Cardiac muscle cell (in vitro differentiated cells and primary cell): ENCODE results near the gene CKMT1B. TPM values are rescaled to one million over a fixed set of nuclear protein-coding genes. Genes with fewer than 3 reads are reported as not detected.
"Not testable (repeated sequence)": the region's sequence is repeated elsewhere in the genome, so short reads cannot be mapped to it uniquely, and the experiment has no call there.

Experiments
- DNase-seq, 2 donors: peaks; one replicate each; pipeline versions ENCODE4 v3.0.0 to v3.0.0-alpha.2; 2010 to 2017; ENCODE audit warnings: low read depth in 1 of 2, low spot score in 1 of 2
- H3K27ac ChIP-seq: fragments of 200-600 bp; sonication (generic); 2 replicates; pipeline ENCODE4 v1.5.1; 2016
- H3K27me3 ChIP-seq: fragments of 200-600 bp; sonication (generic); 2 replicates; pipeline ENCODE4 v1.6.0; 2016; ENCODE audit warnings: control low read depth
- H3K36me3 ChIP-seq: fragments of 200-600 bp; sonication (generic); 2 replicates; pipeline ENCODE4 v1.5.1; 2016; ENCODE audit warnings: control low read depth
- H3K4me1 ChIP-seq: fragments of 200-600 bp; sonication (generic); 2 replicates; pipeline ENCODE4 v1.8.1; 2017; ENCODE audit warnings: low read depth, mild to moderate bottlenecking, mixed run types
- H3K4me3 ChIP-seq: fragments of 200-600 bp; sonication (generic); 2 replicates; pipeline ENCODE4 v1.5.1; 2016; ENCODE audit warnings: mild to moderate bottlenecking
- H3K9me3 ChIP-seq: fragments of 200-600 bp; sonication (generic); 2 replicates; pipeline ENCODE4 v1.5.1; 2017; ENCODE audit warnings: low read depth, mild to moderate bottlenecking, control low read depth
- CTCF ChIP-seq: IDR thresholded peaks from 2 replicates; pipeline ENCODE4 v1.5.1; 2012; ENCODE audit warnings: low read depth, mild to moderate bottlenecking, low read length
- polyA plus RNA-seq: library from polyadenylated mRNA; unstranded; fragments of >200 nt; fragmentation: Nextera tagmentation; extraction: Ambion mirVana; gene quantifications from 2 replicates; pipeline ENCODE4 v1.2.1, GENCODE V29; 2016
- total RNA-seq: library from RNA; depleted of rRNA; stranded (reverse); fragments of >200 nt; gene quantifications from 2 replicates; pipeline ENCODE4 v1.2.3, GENCODE V29; 2016

CKMT1B gene
- total and polyA plus RNA-seq, 2 experiments from 2014 or later = 1.5 to 6.5 TPM

- not testable (repeated sequence) for H3K27ac ChIP-seq, H3K4me1 ChIP-seq, DNase-seq, H3K4me3 ChIP-seq, H3K36me3 ChIP-seq, H3K9me3 ChIP-seq, H3K27me3 ChIP-seq
Measured at GRCh38 chr15:43622068-43622799, 28.4 kb downstream of the CKMT1B start.

- H3K36me3 ChIP-seq = no peaks in the 10 kb centered on the region
- H3K27ac ChIP-seq = no peak overlapping the region
- H3K4me3 ChIP-seq = no peak overlapping the region
- no peaks in the 10 kb centered on the region for H3K4me1 ChIP-seq
- H3K9me3 ChIP-seq = no peaks in the 10 kb centered on the region
- DNase-seq = no peak
- no peaks in the 10 kb centered on the region for H3K27me3 ChIP-seq
- no peak for TF ChIP-seq CTCF
Measured at GRCh38 chr15:43625106-43625505, 31.3 kb downstream of the CKMT1B start.

DNA sequence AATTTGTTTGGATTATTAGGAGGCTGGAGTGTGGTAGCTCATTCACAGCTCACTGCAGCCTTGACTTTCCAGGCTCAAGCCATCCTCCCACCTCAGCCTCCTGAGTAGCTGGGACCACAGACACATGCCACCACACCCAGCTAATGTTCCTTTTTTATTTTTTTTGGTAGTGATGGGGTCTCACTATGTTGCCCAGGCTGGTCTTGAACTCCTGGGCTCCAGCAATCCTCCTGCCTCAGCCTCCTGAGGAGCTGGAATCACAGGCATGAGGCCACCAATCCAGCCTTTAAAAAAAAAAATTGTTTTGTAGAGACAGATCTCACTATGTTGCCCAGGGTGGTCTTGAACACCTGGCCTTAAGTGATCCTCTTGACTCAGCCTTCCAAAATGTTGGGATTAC is 33.1 kb downstream of the CKMT1B start:
- H3K4me3 ChIP-seq, H3K27me3 ChIP-seq, H3K4me1 ChIP-seq, H3K9me3 ChIP-seq, DNase-seq, H3K27ac ChIP-seq, H3K36me3 ChIP-seq: not testable (repeated sequence)

- DNase-seq, H3K27me3 ChIP-seq, H3K36me3 ChIP-seq, H3K27ac ChIP-seq, H3K4me1 ChIP-seq, H3K9me3 ChIP-seq, H3K4me3 ChIP-seq: not testable (repeated sequence)
Measured at GRCh38 chr15:43638464-43639204, 44.8 kb downstream of the CKMT1B start.

Other genes starting within 250 kb of the CKMT1B start
- 27.1 and 29.8 TPM in 2 replicates for gene ZSCAN29, start 223.0 kb upstream of the CKMT1B start, total RNA-seq
- gene ZSCAN29, start 223.0 kb upstream of the CKMT1B start, polyA plus RNA-seq = 10.9 and 13.7 TPM in 2 replicates
- 7.1 and 10.7 TPM in 2 replicates for gene TUBGCP4, start 222.9 kb upstream of the CKMT1B start, total RNA-seq
- 16.3 and 19.1 TPM in 2 replicates for gene TUBGCP4, start 222.9 kb upstream of the CKMT1B start, polyA plus RNA-seq
- 72.1 and 84.1 TPM in 2 replicates for gene TP53BP1, start 100.9 kb upstream of the CKMT1B start, total RNA-seq
- 41.0 and 41.1 TPM in 2 replicates for gene TP53BP1, start 100.9 kb upstream of the CKMT1B start, polyA plus RNA-seq
- gene MAP1A, start 76.4 kb upstream of the CKMT1B start, total RNA-seq = 30.6 TPM in 2 replicates
- gene MAP1A, start 76.4 kb upstream of the CKMT1B start, polyA plus RNA-seq = 13.8 and 19.3 TPM in 2 replicates
- 16.0 and 20.0 TPM in 2 replicates for gene PPIP5K1, start 3.8 kb upstream of the CKMT1B start, total RNA-seq
- 16.5 and 17.6 TPM in 2 replicates for gene PPIP5K1, start 3.8 kb upstream of the CKMT1B start, polyA plus RNA-seq
- 2.5 and 4.6 TPM in 2 replicates for gene STRC, start 24.8 kb downstream of the CKMT1B start, total RNA-seq
- 0.95 and 5.6 TPM in 2 replicates for gene STRC, start 24.8 kb downstream of the CKMT1B start, polyA plus RNA-seq
- gene CATSPER2, start 54.8 kb downstream of the CKMT1B start, total RNA-seq = 2.5 and 3.8 TPM in 2 replicates
- 4.6 and 5.3 TPM in 2 replicates for gene CATSPER2, start 54.8 kb downstream of the CKMT1B start, polyA plus RNA-seq
- gene CKMT1A, start 99.8 kb downstream of the CKMT1B start, total RNA-seq = 1.4 and 5.9 TPM in 2 replicates
- 3.8 and 5.9 TPM in 2 replicates for gene CKMT1A, start 99.8 kb downstream of the CKMT1B start, polyA plus RNA-seq
- 97.9 and 155 TPM in 2 replicates for gene PDIA3, start 152.4 kb downstream of the CKMT1B start, total RNA-seq
- 532 and 932 TPM in 2 replicates for gene PDIA3, start 152.4 kb downstream of the CKMT1B start, polyA plus RNA-seq
- 2.6 and 4.3 TPM in 2 replicates for gene ELL3, start 182.9 kb downstream of the CKMT1B start, total RNA-seq
- 4.6 TPM in 1 of 2 replicates, not detected in the other for gene ELL3, start 182.9 kb downstream of the CKMT1B start, polyA plus RNA-seq
- 865 and 1,079 TPM in 2 replicates for gene SERF2, start 198.3 kb downstream of the CKMT1B start, total RNA-seq
- 1,545 and 1,638 TPM in 2 replicates for gene SERF2, start 198.3 kb downstream of the CKMT1B start, polyA plus RNA-seq
- 0.21 and 0.71 TPM in 2 replicates for gene SERINC4, start 206.2 kb downstream of the CKMT1B start, total RNA-seq
- 0.35 and 0.44 TPM in 2 replicates for gene SERINC4, start 206.2 kb downstream of the CKMT1B start, polyA plus RNA-seq
- 17.2 TPM in 2 replicates for gene HYPK, start 206.6 kb downstream of the CKMT1B start, total RNA-seq
- gene HYPK, start 206.6 kb downstream of the CKMT1B start, polyA plus RNA-seq = 12.8 and 16.5 TPM in 2 replicates
- 21.4 and 28.0 TPM in 2 replicates for gene MFAP1, start 230.7 kb downstream of the CKMT1B start, total RNA-seq
- gene MFAP1, start 230.7 kb downstream of the CKMT1B start, polyA plus RNA-seq = 39.2 and 42.4 TPM in 2 replicates
- gene WDR76, start 233.0 kb downstream of the CKMT1B start, total RNA-seq = 7.9 and 8.2 TPM in 2 replicates
- 1.5 and 4.0 TPM in 2 replicates for gene WDR76, start 233.0 kb downstream of the CKMT1B start, polyA plus RNA-seq